Glomerular visceral epithelial cell (primary cell): ENCODE measurements around the gene NLRC3.

Experiments used
- DNase-seq: peaks from one replicate; pipeline ENCODE4 v3.0.0-alpha.2; 2016; ENCODE audit errors: extremely low spot score

The NLRC3 gene

DNA sequence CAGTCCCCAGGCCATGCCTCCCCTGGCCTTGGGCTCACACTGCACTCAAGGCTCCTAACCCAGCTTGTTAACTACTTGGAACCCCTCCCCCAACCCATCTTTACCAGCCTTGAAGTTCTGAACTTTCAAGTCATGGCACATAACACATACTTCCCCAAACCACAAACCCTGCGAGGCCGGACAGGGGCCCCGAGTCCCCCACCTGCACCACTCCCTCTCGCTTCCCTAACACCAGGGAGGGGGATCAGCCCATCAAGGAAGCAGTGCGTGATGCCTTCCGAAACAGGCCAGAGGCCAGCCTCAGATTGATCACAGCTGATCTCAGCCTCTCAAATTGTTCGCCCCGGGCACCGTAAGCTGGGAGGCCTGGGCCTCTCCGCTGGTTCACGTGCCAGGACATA is 3.0 kb upstream of the NLRC3 start:
- no peak for DNase-seq

DNA sequence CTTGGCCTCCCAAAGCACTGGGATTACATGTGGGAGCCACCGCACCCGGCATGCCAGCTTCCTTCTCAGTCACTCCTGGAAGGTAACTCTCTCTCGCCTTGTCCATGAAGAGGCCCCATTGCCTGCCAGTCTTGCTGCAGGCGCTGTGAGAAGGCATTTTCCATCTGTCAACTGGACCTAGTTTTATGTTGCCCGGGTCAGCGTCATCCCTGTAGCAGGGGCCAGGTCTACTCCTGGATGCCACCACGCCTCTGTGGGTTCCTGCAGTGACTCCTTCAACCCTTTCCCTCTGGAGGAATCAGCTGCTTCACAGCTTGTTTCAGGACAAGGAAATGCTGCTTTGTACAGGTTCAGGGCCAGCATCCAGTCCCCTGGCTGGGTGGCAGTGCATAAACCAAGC is 2.6 kb upstream of the NLRC3 start:
- no peak for DNase-seq

DNA sequence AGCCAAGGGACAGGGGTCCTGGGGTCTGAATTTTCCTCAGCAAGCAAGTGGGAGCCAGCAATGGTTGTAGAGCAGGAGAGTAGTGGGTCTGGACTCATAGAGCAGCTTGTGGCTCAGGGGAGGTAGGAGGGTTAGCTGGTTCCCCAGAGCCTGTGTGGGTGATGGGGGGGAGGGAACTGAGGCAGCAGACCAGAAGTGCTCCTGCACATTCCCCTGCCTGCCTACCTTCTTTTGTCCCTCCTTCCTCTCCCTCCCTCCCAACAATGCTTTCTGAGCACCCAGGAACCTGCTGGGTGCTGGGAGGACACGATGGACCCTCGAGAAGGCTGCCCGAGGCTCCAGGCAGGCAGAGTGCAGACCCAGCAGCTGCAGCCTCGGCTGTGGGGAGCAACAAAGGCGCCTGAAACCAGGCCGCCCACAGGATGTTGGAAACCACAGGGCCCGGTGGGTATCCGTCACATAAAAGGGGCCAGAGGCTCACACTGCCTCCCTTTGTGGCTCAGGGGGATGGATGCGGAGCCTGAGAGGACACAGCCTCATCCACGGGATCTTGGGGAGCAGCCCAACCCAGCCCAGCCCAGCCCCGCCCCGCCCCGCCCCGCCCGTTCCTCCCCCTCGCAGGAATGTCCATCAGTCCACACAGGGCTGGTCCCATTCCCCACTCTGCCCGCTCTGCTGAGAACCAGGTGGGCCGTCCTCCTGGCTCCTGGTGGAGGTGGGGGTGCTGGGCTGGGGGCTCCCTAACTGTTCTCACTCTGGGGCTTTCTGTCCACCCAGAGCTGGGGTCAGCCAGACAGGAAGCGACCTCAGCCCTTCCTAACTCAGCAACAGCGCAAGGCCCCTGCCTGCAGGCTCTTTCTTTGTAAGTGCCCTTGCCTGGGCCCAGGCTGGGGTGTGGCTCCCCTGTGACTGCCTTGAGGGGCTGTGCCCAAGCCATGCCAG is 1.7 kb upstream of the NLRC3 start:
- no peak for DNase-seq

DNA sequence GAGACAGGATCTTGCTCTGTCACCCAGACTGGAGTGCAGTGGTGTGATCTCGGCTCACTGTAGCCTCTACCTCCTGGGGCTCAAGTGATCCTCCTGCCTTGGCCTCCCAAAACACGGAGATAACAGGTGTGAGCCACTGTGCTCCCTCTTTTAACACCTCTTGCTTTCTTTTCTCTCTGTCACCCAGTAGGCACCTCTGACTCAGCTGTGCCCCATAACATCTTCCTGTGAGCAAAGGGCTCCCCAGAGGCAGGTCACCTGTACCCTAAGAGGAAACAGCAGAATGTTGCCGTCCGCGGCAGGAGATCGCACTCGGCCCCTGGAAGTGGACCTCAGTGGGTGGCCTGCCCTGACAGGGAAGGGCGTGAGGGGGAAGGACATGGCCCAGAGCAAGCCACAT is 918 bp upstream of the NLRC3 start:
- no peak for DNase-seq

DNA sequence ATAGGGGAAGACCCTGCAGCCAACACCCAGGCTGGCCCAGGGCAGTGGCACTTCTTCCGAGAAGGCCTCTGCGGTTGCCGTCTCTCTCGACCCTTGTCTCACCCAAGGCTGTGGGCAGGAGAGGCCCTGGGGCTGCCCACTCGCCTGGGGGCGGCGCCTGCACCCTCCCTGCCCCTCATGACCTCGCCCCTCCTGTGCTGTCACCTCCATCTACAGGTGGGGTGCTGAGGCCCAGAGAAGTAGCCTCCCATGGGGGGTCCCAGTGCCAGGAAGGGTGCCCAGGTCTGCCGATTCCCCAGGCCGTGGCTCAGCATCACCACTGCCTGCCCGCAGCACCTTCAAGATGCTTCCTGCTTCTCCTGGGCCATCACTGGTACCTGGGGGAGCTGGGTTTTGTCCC is 992 bp downstream of the NLRC3 start:
- DNase-seq = no peak

DNA sequence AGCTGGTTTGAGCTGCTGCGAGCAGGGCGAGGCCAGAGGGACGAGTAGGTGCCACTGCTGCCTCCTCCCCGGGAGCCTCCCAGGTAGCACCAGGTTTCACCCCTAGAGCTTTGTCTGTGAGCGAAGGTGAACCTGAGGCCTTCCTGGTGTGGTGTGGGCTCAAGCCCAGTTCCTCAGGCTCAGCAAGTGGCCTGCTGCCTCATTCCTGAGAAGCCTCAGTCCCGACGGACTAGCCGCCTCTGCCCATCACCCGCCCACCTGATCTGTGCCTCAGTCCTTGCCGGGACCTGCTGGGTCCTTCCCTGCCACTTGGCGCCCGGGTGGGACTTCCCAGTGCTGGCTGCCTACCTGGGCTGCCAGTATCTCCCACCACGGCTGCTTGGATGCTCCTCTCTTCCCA is 1.7 kb downstream of the NLRC3 start:
- no peak for DNase-seq

DNA sequence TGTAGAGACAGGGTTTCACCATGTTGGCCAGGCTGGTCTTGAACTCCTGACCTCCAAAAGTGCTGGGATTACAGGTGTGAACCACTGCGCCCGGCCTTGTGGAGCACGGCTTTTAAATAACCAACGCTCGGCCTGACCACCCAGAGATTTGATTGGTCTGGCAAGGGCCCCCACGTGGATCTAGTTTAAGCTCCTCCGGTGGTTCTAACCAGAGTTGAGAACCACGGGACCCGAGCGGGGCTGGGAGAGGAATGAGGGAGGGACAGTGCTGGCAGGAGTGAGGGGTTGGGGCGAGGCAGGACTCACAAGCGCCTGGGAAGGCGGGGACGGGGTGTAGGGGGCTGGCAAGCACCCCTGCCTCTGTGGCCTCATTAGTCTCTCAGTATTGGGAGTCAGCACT is 3.0 kb downstream of the NLRC3 start:
- no peak for DNase-seq

DNA sequence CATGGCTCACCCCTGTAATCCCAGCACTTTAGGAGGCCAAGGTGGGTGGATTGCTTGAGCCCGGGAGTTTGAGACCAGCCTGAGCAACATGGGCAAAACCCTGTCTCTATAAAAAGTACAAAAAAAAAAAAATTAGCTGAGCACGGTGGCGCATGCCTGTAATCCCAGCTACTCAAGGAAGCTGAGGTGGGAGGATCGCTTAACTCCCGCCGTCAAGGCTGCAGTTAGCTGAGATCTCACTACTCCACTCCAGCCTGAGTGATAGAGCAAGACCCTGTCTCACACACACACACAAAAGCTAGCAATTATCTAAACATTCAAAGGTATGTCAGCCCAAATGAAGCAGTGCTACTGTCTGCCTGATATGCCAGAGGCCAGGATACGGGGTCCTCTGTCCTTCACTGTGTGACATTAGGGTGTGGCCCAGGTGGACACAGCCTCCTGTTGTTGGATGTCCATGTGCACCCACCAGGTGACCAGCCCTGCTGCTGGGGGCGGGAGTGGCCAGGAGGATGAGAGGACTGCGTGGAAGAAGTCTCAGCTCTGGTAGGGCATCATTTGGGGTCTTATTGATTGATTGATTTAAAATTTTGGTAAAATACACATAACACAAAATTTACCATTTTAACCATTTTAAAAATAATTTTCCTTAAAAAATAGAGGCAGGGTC is 3.9 kb downstream of the NLRC3 start:
- no peak for DNase-seq

DNA sequence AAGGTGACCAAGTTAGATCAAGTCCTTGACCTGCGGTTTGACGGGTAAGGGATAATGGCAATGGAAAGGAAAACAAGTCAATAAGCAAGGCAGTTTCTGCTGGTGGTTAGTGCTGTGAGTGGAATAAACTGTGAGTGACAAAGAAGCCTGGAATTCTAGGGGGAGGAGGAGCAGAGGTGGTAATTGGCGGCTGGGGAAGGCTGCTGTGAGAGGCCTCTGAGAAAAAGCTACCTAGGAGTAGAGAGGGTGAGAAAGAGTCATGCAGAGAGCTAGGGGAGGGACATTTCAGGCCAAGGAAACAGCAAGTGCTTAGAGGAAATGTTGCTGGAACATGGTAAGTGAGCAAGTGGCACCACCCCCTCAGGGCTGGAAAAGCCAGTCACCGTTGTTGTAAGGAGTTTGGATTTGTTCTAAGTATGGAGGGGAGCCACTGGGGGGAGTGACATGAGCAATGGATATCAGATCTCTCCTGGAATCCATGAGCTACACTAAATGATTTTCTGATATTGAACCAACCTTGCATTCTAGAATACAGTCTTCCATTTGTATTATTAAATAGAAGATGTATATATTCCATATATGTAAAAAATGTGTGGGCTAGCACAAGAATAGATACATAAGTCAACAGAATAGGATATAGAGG is 6.7 kb downstream of the NLRC3 start:
- no peak for DNase-seq

DNA sequence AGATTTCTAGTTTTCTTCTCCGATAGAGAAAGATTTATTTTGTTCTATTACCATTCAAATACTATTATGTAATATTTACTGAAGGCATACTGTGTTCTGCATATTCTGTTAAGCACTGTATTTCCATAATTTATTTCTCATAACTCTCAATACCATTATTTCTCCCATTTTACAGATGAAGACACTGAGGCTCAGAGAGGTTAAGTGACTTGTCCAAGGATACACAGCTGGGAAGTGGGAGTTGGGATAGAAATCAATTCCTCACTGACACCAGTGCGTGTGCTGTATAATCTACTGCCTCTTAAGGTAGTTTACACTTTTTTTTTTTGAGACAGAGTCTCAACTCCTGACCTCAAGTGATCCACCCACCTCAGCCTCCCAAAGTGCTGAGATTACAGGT is 7.4 kb downstream of the NLRC3 start:
- DNase-seq = no peak

DNA sequence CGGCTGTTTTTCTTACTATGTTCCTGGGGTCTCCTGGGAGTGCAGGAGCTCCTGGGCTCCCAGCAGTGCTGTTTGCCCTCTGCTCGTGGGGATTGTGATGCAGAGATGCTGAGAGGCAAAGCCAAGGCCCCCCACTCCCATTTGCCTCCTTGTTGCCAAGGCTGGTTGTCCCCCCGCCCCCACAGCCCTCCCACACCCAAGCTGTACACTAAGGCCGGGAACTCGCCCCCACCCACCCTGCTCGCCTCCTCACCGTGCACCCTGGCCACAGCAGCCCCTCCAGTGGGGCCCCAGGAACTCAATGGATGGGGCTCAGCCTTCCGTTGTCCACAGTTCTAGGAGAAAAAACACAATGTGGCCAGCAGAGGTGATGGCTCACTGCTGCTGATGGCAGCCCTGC is 10.2 kb downstream of the NLRC3 start:
- DNase-seq = no peak

DNA sequence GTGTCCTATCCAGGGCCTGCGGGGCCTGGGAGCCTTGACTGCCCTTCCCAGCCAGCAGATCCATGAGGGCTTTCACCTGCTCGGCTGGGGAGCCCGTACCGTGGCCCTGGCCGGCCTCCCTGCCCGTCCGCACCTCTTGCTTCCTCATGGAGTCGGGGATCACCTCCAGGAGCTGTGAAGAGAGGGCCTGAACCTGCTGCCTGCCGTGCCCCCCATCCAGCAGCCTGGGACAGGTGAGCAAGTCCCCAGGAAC is 12.4 kb downstream of the NLRC3 start:
- no peak for DNase-seq

DNA sequence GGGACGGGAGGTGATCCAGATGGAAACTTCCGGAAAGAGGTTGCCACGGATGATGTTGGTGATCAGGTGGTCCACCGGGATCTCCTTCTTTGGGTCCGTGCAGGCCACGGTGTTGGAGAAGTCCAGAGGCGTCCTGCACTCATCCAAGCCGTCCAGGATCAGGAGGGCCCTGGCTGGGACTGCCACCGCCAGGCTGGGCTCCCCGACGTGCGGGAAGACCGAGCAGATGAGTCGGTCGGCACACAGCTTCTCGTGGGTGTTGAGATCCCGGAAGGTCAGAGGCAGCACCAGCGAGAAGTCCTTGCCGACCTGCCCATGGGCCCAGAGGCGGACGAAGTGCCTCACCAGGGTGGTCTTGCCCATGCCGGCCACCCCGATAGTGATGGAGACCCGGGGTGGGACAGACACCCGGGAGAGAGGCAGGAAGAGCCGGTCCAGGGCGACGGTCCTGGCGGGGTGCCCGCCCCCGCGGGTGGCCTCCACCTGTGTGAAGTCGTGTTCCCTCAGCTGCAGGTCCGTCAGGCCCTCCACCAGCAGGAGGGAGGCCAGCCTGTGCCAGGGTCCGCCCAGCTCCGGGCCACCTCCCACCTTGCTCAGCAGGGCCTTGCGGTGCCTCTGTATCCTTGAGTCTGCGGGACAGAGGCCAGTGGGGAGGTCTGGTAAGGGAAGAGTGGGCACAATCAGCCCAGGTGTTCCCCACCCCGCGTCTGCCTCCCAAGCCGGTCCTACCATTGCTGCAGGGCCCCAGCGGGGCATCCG is 12.9 kb downstream of the NLRC3 start:
- no peak for DNase-seq

DNA sequence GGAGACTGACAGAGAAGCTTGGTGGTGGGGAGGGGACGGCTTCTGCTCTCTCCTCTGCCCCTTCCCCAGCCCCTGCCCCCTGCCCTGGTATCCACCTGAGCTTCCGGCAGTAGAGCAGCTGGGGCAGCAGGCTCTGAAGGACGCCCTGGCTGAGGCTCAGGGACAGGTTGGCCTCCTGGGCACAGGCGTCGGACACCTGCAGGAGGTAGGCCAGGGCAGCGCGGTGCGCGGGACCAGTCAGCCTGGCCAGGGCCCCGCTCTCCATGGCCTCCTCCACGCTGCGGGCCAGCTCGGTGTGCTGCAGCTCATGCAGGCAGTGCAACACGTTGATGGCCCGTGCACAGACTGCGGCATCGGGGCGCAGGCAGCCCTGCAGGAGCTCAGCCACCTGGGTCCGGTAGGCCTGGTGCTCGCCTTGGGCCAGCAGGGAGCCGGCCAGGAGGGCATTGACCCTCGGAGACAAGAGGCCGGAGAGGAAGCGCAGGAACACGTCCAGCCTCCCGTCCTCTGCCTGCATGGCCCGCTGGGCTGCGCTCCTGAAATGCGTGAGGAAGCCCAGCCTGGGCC is 14.2 kb downstream of the NLRC3 start:
- DNase-seq = no peak

DNA sequence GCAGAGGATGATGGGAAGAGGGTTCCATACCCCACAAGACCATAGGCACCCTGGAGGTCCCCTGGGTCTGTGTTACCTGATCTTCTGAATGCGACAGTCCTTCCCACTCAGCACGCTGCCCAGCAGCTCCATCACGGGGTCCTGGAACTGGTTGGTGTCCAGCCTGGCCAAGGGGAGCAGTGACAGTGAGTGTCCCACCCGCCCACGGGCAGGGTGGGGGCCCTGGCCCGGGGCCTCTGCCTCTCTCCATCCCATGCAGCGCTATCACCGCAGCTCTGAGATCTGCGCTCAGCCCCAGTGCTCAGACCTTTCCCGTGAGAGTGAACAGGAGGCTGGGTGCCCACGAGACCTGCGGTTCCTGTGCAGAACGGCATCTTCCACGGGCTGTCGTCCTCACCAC is 15.6 kb downstream of the NLRC3 start:
- no peak for DNase-seq

DNA sequence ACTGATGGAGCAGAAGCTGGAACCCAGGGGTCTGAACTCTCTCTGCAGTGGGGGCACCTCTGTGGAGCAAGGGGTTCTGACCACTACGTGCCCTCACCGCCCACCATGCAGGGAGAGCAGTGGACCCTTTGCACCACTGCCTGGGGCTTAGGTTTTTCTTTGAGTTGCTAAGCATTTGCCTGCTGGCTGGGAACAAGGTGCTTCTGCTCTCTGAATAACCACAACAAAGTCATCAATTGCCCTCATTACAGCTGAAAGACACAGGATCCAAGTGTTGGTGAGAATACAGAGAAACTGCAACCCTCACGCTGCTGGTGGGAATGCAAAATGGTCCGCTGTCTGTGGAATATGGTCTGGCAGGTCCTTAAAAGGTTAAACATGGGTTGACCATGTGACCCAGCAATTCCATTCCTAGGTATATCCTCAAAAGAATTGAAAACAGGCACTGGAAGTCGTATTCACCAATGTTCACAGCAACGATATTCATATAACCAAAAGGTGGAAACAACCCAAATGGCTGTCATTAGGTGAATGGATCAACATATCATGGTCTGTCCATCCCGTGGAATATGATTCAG is 22.8 kb downstream of the NLRC3 start:
- no peak for DNase-seq

DNA sequence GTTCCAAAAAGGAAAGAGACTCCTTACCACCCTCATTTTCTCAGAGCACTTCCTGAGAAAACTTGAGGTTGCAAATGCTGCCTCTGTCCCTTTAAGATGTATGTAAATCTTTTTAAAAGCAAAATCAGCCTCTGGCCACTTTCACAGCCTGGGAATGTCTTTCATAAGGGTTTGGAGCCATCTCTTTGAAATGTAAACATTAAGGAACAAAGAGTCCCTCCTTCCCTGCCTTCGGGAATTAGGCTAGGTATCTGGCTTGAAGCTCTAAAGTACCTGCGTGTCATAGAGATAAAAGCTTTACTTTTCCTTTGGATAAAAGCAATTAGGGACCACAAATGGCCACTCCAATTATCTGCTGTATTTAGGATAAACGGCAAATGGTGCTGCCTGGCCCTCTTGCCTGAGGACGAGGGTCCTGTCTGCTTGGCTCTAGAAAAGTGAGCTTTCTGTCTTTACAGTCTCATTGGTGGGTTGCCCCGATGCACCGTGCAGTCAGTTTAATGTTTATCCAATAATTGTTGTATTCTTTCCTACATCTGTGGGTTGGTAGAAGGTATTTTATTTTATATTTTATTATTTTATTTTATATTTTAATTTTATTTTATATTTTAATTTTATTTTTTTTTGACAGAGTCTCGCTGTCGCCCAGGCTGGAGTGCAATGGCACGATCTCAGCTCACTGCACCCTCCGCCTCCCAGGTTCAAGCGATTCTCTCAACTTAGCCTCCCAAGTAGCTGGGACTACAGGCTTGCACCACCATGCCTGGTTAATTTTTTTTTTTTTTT is 23.9 kb downstream of the NLRC3 start:
- DNase-seq = no peak

DNA sequence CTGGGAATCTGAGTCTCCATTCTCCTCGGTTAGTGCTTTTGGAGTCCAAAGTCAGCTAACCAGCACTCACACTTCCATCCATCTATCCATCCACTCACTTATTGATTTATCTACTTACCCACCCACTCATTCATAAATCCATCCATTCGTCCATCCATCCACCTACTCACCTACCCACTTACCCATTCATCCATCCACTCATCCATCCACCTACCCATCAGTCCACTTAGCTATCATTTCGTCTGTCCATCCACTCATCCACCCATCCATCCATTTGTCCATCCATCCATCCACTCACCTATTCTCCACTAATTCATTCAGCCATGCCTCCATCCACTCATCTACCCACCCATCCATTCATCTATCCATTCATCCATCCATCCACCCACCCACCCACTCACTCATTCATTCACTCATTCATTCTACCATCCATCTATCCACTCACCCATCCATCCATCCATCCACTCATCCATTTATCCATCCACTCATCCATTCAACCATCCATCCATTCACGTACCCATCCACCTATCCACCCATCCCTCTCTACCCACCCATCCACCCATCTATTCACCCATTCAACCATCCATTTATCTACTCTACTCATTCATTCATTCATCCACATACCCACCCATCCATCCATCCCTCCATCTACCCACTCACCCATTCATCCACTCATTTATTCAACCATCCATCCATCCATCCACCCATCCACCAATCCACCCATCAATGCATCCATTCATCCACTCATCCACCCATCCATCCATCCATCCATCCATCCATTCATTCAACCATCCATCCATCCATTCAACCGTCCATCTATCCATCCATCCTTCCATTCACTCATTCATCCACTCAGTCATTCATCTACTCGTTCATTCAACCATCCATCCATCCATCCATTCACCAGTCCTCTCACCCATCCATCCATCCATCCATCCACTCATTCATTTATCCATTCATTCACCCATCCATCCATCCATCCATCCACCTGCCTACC is 26.1 kb downstream of the NLRC3 start:
- no peak for DNase-seq

DNA sequence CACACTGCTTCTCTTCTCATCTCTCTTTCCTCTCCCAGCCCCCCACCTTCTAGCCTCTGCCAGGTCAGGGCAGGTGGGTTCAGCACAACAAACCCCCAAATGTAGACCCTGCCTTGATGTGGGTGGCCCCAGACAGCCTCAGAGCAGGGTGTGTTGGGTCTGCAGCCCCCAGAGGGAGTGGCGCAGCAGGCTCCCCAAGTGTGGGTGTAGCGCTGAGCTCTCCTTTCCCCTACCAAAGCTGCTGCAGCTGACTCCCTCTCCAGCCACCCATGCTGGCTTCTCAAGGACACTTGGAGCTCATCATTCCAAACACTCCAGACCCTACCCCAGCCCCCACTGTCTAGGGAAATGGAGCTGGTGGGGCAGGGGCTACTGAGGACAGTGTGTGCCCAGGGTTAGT is 27.3 kb downstream of the NLRC3 start:
- DNase-seq = no peak

DNA sequence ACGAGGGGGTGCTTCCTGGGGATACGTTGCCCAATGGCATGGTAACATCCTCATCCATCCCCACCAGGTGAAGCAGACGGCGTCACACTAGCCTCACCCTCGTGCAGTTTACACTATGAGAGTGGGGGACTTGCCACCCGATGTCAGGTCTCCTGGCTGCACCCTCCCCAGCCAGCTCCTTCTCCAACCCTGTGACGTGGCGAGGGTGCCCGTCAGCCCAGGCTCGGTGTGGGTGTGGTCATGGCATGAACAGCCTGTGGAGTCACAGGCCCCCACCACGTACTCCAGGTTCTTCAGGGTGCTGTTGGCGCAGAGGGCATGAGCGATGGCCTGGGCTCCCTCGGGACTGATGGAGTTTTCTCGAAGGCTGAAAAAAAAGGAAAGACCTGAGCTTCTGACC is 28.3 kb downstream of the NLRC3 start:
- DNase-seq = no peak
